T-helper 17 cell (primary cell): Measurements from ENCODE around the gene NIPSNAP3A. TPM values are rescaled to one million over a fixed set of nuclear protein-coding genes. Genes with fewer than 3 reads are reported as not detected.

Experiments used
- ATAC-seq: fragments of 150-1000 bp; cut with Tn5 transposase; 2 replicates; pipeline ENCODE4 v1.10.0; 2021; ENCODE audit warnings: mild to moderate bottlenecking, moderate library complexity
- DNase-seq, 3 donors: peaks; one replicate each; pipeline versions ENCODE4 v3.0.0 to v3.0.0-alpha.2; 2020 to 2021
- H3K9me3 ChIP-seq: one replicate; pipeline ENCODE4 v1.7.0; 2013; ENCODE audit warnings: low read length, mild to moderate bottlenecking; ENCODE audit not compliant: control insufficient read depth, poor library complexity, severe bottlenecking
- H3K27ac Mint-ChIP-seq: one replicate; pipeline ENCODE4 v1.8.0; 2022; ENCODE audit warnings: mild to moderate bottlenecking, moderate library complexity, mixed read lengths
- H3K27me3 Mint-ChIP-seq: one replicate; pipeline ENCODE4 v1.8.0; 2022; ENCODE audit warnings: mixed read lengths
- H3K36me3 Mint-ChIP-seq: one replicate; pipeline ENCODE4 v1.8.0; 2022; ENCODE audit warnings: low read depth, mixed read lengths
- H3K4me1 Mint-ChIP-seq: one replicate; pipeline ENCODE4 v1.8.0; 2022; ENCODE audit warnings: mild to moderate bottlenecking, mixed read lengths
- H3K4me3 Mint-ChIP-seq: one replicate; pipeline ENCODE4 v1.8.0; 2022; ENCODE audit warnings: mild to moderate bottlenecking, moderate library complexity, mixed read lengths
- total RNA-seq, 4 donors: library from RNA in 2 of 4; stranded (reverse) in 2 of 4; gene quantifications; one replicate each; pipeline ENCODE4 v1.2.3 and lab custom pipeline; 2022 to 2026

NIPSNAP3A gene
- total RNA-seq, 2 donors from 2014 or later, result 8.3 to 8.8 TPM

- Mint-ChIP-seq H3K36me3 (peaks cover 6% of the 10 kb centered on the region), H3K4me1 (no peaks in the 10 kb centered on the region), H3K27ac (no peak overlapping the region), H3K27me3 (no peaks in the 10 kb centered on the region), H3K4me3 (no peak overlapping the region)
- DNase-seq (no peak), ATAC-seq (no peak)
- H3K9me3 ChIP-seq, result no peaks in the 10 kb centered on the region
Observed at GRCh38 chr9:104800068-104800785, 52.7 kb downstream of the NIPSNAP3A start.

- no peaks in the 10 kb centered on the region for H3K27me3 Mint-ChIP-seq
- no peak overlapping the region for H3K4me3 Mint-ChIP-seq
- H3K4me1 Mint-ChIP-seq, result no peaks in the 10 kb centered on the region
- peaks cover 12% of the 10 kb centered on the region for H3K36me3 Mint-ChIP-seq
- DNase-seq (no peak), ATAC-seq (no peak)
- H3K27ac Mint-ChIP-seq, result no peak overlapping the region
- H3K9me3 ChIP-seq, result no peaks in the 10 kb centered on the region
Observed at GRCh38 chr9:104802110-104802509, 54.6 kb downstream of the NIPSNAP3A start.

DNA sequence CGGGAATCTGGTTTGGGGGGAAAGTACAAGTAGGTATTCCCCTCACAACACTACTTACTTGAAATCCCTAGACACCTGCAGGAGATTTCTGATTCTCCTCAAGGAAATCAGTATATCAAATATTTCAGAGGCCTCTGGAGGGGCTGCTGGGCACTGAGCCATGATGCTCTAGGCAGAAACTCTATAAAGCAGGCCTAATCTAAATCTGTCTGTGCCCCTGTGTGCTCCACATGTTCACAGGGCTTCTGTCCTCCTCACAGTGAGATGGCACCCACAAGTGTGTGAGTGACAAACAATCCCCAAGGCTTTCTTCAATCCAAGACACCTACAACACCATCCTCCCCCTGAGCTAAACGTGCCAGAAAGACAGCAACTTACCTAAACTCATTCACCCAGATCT, 55.4 kb downstream of the NIPSNAP3A start:
- no peaks in the 10 kb centered on the region for H3K4me1 Mint-ChIP-seq
- DNase-seq, result no peak
- ATAC-seq, result no peak

DNA sequence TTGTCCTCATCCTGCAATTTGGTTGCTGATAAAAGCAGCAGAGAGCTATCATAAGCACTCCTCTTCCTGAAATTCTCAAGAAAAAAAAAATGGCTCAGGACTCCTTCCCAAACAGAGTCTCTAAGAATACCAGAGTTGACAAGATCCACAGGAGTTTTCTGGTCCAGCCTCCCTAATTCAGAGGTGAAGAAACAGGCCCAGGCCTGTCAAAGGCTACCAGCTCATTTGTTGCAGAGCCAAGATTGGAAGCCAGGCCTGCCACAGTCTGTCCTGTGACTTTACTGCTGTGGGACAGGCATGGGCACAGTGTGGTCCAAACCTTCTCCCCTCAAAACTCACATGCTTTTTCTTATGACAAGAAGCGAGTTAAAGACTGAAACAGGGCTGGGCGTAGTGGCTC, 58.0 kb downstream of the NIPSNAP3A start:
- Mint-ChIP-seq H3K4me1 (peaks cover 2% of the 10 kb centered on the region), H3K27me3 (no peaks in the 10 kb centered on the region), H3K4me3 (no peak overlapping the region), H3K27ac (no peak overlapping the region), H3K36me3 (peaks cover 13% of the 10 kb centered on the region)
- no peak for ATAC-seq
- DNase-seq, result no peak
- H3K9me3 ChIP-seq, result no peaks in the 10 kb centered on the region

More for the DNA sequence above, 55.4 kb downstream of the NIPSNAP3A start:
- no peaks in the 10 kb centered on the region for H3K9me3 ChIP-seq
- no peaks in the 10 kb centered on the region for H3K27me3 Mint-ChIP-seq
- H3K4me3 Mint-ChIP-seq, result no peak overlapping the region
- no peak overlapping the region for H3K27ac Mint-ChIP-seq
- H3K36me3 Mint-ChIP-seq, result peaks cover 12% of the 10 kb centered on the region

- peaks cover 2% of the 10 kb centered on the region for H3K4me1 Mint-ChIP-seq
- no peak overlapping the region for H3K4me3 Mint-ChIP-seq
- H3K27me3 Mint-ChIP-seq, result no peaks in the 10 kb centered on the region
- no peak overlapping the region for H3K27ac Mint-ChIP-seq
- DNase-seq (no peak), ATAC-seq (no peak)
- peaks cover 11% of the 10 kb centered on the region for H3K36me3 Mint-ChIP-seq
- H3K9me3 ChIP-seq, result no peaks in the 10 kb centered on the region
Observed at GRCh38 chr9:104808035-104808614, 60.6 kb downstream of the NIPSNAP3A start.

Other genes with a start within 250 kb of the NIPSNAP3A start
- gene OR13F1, start 243.4 kb upstream of the NIPSNAP3A start, total RNA-seq, result not detected
- gene OR13C4, start 220.5 kb upstream of the NIPSNAP3A start, total RNA-seq, result not detected
- gene OR13C3, start 210.8 kb upstream of the NIPSNAP3A start, total RNA-seq, result not detected
- not detected for gene OR13C8, start 178.5 kb upstream of the NIPSNAP3A start, total RNA-seq
- not detected for gene OR13C5, start 148.3 kb upstream of the NIPSNAP3A start, total RNA-seq
- gene OR13C2, start 142.1 kb upstream of the NIPSNAP3A start, total RNA-seq, result not detected
- gene OR13C9, start 129.5 kb upstream of the NIPSNAP3A start, total RNA-seq, result not detected
- not detected for gene OR13D1, start 53.2 kb upstream of the NIPSNAP3A start, total RNA-seq
- gene NIPSNAP3B, start 16.4 kb downstream of the NIPSNAP3A start, total RNA-seq, result 1 to 10 TPM; 1.1 to 1.5 TPM
- 10 to 100 TPM; 16.0 to 18.9 TPM for gene ABCA1, start 180.5 kb downstream of the NIPSNAP3A start, total RNA-seq